Measurements from ENCODE around the gene HES2.
"Not testable (repeated sequence)": the region's sequence is repeated elsewhere in the genome, so short reads cannot be mapped to it uniquely, and the experiment has no call there.

Gene HES2

DNA sequence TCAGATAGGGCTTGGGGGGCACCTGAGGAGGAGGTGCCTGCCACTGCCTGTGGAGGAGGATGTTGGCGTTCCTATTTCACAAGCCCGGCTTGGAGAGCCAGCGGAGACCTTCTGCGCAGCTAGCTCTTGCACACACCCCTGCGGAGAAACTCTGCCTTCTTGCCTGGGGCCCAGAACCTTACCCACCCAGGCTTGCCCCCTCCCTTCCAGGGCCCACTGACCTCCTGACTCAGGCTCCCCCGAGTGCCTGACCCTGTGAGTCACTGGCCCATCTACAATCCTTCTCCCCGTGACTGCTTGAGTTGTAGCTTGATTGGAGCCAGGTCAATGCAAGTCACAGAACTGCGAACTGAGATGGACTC, 3.4 kb downstream of the HES2 start:
- no peak for FAIRE-seq

DNA sequence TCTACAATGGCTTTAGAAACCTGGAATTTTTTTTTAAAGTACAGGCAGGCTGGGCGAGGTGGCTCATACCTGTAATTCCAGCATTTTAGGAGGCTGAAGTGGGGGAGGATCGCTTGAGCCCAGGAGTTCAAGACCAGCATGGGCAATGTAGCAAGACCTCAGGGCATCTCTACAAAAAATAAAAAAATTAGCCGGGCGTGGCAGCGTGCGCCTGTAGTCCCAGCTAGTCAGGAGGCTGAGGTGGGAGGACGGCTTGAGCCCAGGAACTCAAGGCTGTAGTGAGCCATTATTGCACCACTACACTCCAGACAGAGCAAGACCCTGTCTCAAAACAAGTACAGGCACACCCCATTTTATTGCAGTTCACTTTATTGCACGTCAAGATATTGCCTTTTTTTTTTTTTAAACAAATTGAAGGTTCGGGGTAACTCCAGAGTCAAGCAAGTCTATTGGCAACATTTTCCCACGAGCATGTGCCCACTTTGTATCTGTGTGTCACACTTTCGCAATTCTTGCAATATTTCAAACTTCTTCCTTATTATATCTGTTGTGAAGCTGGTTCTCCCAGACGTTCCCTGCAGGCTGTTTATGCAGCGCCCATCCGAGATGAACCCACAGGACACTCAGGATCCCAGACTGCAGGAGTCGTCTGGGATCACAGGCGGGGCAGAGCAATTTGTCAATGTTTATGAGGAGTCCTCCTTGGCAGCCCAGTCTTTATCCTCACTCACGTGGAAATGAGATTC, 4.7 kb downstream of the HES2 start:
- no peak for FAIRE-seq

DNA sequence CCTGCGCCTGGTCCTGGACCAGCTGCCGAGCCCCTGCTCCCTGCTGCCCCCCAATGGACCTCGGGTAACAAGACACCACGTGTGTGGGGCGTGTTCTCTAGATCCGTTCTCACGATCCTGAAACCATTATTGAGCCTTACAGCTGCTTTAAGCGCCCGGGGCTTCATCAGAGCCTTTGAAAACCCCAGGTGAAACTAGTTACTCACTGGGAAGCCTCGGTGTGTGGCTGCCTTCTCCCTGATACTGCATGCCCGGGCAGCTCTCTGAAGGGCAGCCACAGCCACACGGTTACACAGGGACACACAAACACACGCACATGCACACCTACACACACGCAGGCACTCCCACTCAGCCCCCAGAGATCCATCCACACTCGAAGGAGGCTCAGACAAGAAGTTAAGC, 5.3 kb downstream of the HES2 start:
- FAIRE-seq, result no peak

DNA sequence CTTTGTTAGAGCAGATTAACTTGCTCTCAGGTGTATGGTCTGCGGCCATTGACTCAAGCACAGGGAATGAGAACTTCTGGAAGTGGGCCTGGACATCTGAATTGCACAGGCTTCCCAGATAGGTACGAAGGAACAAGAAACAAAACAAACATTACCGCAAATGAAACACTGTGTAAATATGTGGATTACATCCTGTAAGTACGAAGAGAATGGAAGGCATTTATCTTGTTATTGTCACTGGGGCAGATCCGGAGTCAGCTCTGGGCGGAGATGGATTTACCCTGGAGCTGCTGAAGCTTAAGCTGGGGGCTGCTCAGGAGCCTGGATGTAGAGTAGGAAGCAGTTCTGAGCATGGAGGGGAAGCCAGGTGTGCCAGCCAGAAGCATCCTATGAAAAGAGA, 6.8 kb downstream of the HES2 start:
- no peak for FAIRE-seq

DNA sequence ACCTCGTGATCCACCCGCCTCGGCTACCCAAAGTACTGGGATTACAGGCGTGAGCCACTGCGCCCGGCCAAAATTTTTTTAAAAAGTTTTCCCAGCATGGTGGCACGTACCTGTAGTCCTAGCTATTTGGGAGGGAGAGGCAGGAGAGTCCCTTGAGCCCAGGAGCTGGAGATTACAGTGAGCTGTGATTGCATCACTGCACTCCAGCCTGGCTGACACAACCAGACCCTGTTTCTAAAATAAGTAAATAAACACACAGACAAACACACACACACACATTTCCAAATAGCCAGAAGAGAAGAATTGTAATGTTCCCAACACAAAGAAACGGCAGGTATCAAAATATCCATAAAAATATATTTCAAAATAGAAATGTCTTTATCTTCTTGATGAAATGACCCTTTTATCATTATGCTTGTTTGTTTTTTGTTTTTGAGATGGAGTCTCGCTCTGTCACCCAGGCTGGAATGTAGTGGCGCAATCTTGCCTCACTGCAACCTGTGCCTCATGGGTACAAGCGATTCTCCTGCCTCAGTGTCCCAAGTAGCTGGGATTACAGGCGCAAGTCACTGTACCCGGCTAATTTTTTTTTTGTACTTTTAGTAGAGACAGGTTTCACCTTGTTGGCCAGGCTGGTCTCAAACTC, 9.3 kb downstream of the HES2 start:
- no peak for FAIRE-seq

DNA sequence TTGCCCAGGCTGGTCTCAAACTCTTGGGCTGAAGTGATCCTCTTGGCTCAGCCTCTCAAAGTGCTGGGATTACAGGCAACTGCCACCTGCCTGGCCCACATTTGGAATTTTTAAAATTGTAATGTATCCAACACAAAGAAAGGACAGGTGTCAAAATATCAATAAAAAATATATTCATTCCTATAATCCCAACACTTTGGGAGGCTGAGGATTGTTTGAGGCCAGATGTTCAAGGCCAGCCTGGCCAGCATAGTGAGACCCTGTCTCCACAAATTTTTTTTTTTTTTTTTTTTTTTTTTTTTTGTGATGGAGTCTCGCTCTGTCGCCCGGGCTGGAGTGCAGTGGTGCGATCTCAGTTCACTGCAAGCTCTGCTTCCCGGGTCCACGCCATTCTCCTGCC, 10.0 kb downstream of the HES2 start:
- no peak for FAIRE-seq

DNA sequence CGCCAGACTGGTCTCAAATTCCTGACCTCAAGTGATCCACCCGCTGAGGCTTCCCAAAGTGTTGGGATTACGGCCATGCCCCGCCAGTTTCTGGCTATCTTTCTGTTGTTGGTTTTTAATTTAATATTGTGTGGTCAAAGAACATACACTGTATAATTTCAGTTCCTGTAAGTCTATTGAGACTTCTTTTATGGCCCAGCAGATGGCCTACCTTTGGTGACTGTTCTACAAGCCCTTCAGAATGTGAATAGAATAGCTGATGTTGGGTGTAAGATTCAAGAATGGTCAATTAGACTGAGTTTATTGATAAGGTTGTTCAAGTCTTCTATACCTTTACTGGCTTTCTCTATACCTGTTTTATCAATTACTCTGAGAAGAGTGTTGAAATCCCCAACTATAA, 10.7 kb downstream of the HES2 start:
- FAIRE-seq, result no peak

DNA sequence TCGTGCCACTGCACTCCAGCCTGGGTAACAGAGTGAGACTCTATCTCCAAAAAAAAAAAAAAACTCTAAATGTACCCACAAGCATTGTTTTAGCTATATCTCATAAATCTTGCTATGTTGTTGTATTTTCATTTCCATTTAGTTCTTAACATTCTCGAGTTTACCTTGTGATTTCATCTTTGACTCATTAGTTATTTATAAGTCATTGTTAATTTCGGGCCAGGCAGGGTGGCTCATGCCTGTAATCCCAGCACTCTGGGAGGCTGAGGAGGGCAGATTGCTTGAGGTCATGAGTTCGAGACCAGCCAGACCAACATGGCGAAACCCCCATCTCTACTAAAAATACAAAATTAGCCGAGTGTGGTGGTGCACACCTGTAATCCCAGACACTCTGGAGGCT, 11.7 kb downstream of the HES2 start:
- FAIRE-seq, result no peak

DNA sequence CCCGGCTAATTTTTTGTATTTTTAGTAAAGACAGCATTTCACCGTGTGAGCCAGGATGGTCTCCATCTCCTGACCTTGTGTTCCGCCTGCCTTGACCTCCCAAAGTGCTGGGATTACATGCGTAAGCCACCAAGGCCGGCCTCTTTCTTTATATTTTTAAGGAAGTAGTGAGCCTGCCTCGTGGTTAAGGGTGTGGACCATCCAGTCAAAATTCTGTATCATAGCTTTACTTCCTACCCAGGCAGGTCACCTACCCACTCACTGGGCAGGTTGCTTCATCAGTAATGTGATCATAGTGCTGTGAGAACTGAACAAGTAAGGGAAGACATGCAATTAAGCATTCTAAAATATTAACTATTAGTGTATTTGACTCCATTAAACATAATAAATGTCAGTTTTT, 18.0 kb downstream of the HES2 start:
- no peak for FAIRE-seq

DNA sequence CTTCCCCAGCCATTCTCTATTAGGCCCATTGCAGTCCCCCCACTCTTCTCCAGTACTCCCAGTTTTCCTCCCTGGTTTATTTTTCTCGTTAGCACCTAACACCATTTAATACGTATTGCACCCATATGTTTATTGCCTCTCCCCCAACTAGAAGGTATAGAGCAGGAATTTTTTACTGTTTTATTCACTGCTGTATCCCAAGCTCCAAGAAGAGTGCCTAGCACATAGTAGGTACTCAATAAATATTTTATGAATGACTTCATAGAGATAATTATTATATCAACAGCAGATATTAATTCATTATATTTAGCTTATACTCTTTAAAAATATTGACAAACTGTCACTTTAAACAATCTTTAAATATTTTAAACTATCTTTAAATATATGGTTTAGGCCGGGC, 20.4 kb downstream of the HES2 start:
- no peak for FAIRE-seq

DNA sequence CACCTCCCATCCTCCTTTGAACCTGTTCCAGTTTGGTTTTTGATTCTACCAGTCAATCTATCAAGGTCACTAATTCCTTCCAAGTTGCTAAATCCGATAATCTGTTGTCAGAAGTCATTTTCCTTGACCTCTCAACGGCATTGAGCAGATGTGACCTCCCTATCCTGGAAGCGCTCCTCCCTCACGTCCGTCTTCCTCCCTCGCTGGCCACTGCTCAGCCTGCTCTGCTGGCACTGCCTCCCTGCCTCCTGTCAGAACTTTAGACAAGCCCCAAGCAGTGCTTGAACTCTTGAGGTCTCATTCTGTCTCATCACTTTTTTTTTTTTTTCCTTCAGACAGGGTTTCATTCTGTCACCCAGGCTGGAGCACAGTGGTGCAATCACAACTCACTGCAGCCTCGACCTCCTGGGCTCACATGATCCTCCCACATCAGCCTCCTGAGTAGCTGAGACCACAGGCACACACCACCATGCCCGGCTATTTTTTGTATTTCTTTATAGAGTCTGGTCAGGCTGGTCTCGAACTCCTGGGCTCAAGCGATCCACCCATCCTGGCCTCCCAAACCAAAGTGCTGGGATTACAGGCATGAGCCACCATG, 21.8 kb downstream of the HES2 start:
- no peak for FAIRE-seq

DNA sequence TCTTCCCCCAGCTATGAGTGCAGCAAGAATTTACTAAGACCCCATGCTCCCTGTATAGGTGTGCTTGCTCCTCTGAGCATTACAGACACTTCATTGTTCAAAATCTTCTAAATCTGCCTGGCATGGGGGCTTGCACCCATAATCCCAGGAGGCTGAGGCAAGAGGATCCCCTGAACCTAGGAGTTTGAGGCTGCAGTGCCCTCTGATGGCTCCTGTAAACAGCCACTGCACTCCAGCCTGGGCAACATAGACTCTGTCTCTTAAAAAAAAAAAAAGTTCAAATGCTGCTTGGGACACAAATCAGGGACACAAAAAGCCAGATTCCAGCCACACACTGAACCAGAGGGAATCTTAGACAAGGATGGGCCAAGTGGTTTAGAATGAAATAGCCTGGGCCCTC, 22.7 kb downstream of the HES2 start:
- no peak for FAIRE-seq

DNA sequence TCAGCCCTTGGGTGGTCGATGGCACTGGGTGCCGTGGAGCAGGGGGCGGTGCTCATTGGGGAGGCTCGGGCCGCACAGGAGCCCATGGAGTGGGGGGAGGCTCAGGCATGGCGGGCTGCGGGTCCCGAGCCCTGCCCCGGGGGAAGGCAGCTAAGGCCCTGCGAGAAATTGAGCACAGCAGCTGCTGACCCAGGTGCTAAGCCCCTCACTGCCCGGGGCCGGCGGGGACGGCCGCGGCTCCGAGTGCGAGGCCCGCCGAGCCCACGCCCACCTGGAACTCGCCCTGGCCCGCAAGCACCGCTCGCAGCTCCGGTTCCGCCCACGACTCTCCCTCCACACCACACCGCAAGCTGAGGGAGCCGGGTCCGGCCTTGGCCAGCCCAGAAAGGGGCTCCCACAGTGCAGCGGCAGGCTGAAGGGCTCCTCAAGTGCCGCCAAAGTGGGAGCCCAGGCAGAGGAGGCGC, 23.9 kb downstream of the HES2 start:
- FAIRE-seq, result not testable (repeated sequence)

DNA sequence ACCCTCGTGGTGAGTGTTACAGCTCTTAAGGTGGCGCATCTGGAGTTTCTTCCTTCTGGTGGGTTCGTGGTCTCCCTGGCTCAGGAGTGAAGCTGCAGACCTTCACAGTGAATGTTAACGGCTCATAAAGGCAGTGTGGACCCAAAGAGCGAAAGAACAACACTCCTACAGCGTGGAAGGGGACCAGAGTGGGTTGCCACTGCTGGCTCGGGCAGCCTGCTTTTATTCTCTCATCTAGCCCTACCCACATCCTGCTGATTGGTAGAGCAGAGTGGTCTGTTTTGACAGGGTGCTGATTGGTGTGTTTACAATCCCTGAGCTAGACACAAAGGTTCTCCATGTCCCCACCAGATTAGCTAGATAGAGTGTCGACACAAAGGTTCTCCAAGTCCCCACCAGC, 24.6 kb downstream of the HES2 start:
- FAIRE-seq, result not testable (repeated sequence)

DNA sequence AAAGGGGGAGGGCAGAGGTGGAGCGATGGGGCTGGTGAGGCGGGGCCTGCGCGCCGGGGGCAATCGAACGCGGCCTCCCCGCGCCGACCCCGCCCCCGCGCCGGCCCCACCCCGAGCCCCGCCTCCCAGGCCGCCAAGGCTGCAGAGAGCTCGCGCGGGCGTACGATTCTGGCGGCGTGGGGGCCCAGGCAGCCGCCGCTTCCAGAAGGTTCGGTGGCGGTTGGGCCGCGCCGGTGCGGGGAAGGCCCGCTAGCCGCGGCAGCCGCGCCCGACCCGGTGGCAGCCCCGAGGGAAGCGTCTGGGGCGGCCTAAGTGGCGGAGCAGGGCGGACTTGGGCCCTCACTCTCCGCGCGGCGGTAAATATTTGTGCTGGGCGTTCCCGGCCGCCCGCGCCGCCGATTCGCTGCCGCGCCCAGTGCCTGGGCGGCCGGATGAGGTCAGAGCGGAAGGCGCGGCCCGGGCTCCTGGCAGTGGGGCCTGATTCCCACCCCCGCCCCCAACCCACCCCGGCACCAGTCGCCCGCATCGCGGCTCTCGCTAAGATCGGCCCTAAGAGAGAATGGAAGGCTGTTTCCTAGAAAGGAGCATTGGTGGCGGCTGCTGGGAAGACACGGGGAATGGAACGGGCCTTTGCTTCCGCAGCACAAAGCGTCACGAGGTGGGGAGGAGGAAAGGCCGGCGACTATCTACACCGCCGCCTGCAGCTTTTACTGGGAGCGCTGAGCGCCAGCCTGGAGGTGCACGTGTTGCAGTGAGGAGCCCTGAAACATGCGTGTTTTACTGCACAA, 26.1 kb downstream of the HES2 start, which contains the start of gene ACOT7:
TSS of gene ACOT7 (minus strand) at position 368 of the 788 bp plus-strand sequence. CDS start 368 bp downstream, outside the sequence.
- FAIRE-seq, result no peak

DNA sequence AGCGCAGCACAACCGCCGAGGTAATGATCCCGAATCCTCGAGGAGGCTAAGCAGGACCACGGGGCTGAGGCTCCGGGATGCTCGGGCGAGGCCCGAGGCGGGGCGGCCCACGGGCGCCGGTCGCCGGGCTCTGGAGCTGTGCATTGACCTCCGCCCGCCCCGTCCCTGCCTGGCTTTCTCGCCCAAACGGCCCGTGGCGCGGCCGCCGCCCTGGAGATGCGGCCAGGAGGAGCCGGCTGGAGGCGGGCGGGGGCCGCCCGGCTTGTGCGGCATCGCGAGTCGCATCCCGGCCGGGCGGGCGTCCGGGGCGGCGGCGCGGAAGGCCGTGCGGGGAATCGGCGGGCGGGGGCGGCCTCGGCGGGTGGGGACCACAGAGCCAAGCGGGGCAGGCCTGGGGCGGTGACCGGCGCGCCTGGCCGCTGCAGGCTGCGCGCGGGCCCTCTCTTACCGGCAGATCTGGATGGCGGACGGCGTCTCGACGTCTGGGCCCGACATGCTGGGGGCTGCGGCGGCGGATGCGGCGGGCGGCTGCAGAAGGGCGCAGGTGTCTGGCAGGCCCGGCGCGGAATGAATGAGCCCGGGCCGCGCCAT, 26.8 kb downstream of the HES2 start:
- FAIRE-seq, result no peak

DNA sequence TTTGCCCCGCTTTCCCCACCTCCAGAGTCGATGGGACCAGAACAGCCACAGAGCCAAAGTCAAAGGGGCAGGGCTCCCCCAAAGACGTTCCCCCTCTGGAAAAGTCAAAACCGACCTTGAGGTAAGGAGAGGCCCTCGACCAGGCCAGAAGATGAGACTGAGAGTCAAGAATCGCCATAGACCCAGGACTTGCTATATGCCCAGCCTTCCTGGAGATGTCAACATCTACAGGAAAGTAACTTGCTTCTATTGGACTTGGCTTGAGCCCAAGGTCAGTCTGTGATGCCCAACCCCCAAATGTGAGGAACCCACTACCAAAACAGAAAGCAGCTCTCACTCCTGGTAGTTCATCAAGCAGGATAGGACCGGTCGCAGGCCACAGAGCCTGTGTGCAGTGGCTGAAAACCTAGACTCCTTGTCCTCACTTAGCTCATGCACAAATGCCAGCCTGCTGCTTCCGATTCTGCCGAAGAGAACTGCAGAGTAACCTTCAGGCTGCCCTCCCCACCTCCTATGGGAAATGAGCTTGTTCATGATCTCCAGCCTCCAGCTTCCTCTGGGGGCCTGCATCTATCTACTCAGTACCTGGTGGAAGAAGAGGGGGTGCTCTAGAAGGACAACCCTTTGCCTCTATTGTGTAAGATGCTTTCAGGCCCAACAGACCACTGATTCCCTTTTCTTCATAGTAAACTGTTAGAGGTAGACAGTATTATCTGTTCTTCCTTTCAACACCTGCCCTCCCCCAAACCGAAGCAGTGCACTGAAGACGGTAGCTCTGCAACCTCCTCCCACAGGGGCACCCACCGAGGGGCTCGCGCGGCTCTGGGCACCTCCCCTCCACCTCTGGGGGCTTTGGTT, 27.5 kb downstream of the HES2 start:
- FAIRE-seq, result no peak

DNA sequence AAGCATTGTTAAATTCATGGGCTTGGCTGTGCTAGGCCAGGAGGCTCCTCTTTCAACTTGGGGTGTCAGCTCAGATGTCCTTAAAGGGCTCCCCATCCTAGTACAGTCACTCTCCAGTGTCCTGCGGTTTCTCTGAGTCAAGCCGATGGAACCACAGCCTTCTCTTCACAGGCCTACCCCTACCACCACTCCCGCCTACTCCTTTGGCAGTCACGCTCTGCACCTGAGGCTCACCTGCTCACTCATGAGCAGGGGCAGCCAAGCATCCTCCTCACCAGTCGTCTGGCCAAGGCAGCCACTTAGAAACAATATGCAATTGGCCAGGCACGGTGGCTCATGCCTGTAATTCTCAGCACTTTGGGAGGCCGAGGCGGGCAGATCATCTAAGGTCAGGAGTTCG, 29.7 kb downstream of the HES2 start:
- no peak for FAIRE-seq

DNA sequence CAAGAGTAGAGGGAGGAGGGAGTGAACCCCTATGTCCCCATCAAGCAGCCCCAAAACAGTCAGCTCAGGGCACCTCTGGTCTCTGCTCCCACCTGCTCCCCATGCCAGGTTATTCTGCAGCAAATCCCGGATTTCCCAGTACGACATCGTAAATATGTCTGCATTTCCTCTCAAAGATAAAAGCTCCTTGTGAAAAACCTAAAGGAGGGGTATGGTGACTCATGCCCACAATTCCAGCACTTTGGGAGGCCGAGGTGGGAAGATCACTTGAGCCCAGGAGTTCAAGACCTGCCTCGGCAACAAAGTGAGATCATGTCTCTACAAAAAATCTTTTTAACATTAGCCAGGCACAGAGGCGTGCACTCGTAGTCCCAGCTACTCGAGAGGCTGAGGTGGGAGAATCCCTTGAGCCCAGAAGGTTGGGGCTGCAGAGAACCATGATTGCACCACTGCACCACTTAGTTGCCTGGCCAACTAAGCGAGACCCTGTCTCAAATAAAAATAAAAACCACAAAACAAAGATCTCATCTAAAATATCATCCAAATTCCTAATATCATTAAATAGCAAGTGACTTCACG, 33.3 kb downstream of the HES2 start:
- no peak for FAIRE-seq

DNA sequence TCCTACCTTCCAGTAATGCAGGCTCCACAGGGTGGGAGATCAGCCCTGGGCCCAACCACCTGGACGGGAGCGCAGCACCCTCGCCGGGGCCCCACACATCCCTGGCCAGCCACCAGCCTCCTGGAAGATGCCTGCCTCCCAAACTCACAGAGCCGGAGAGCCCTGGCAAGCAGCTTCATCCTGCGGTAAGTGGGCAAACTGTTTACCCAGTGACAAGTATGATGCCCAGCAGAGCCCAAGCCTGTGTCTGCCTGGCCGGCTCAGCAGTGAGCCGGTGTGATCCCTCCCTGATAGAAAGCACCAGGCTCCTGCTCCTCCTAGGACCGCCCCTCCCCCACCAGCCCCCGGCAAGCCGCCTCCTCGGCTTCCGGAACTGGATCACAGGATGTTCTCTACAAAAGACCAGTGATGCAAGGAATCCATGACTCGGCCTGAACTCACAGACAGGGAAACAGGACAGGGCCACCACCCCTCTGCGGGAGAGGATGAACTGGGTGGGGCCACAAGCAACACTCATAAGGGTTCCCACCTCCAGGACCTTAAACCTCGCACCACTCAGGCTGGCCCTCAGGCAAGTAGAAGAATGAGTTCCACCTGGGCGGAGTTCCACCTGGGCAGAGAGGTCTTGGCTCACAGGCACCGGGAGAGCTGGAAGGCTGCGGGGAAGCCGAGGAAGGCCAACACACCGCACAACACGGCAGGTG, 34.1 kb downstream of the HES2 start:
- no peak for FAIRE-seq

DNA sequence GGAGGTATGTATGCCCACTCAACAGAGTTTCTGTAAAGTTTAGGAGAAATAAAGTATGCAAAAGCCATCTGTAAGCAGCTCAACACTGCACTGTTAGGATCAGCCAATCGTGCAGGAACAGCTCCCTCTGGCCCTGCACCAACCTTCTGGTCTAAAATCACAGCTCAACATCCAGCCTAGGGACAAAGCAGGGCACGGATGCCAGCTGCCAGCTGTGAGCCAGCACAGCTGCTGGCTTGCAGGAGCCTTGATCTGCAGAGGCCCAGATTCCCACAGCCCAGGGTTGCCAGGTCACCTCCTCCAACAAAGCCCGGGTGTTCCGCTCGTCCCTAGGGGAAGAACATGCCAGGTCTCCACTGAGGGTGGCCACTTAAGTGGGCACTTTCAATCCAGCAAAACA, 34.8 kb downstream of the HES2 start:
- FAIRE-seq, result no peak

Data from islet of Langerhans (tissue), 1 donor.